Parathyroid adenoma (tissue), 2 donors: ENCODE results near the gene PSMA1.

Experiments used
- H2AFZ ChIP-seq: fragments of 300-600 bp; sonication (generic); one replicate; pipeline ENCODE4 v1.7.0; 2017; ENCODE audit warnings: antibody characterized with exemption, mild to moderate bottlenecking
- H3K27ac ChIP-seq: fragments of 300-600 bp; sonication (generic); one replicate; pipeline ENCODE4 v1.7.0; 2017
- H3K27me3 ChIP-seq: fragments of 300-600 bp; sonication (generic); one replicate; pipeline ENCODE4 v1.7.0; 2017; ENCODE audit warnings: low read length; ENCODE audit not compliant: control insufficient read depth, insufficient read depth
- H3K36me3 ChIP-seq: fragments of 300-600 bp; sonication (generic); one replicate; pipeline ENCODE4 v1.7.0; 2017; ENCODE audit warnings: low read length; ENCODE audit not compliant: control insufficient read depth, insufficient read depth
- H3K4me1 ChIP-seq: fragments of 300-600 bp; sonication (generic); one replicate; pipeline ENCODE4 v1.7.0; 2017; ENCODE audit warnings: control low read depth
- H3K4me2 ChIP-seq: fragments of 300-600 bp; sonication (generic); one replicate; pipeline ENCODE4 v1.7.0; 2017; ENCODE audit warnings: low read length
- H3K4me3 ChIP-seq: fragments of 300-600 bp; sonication (generic); one replicate; pipeline ENCODE4 v1.7.0; 2017; ENCODE audit warnings: low read depth, low read length
- H3K79me2 ChIP-seq: fragments of 300-600 bp; sonication (generic); one replicate; pipeline ENCODE4 v1.7.0; 2017; ENCODE audit warnings: control low read depth
- H3K9ac ChIP-seq: fragments of 300-600 bp; sonication (generic); one replicate; pipeline ENCODE4 v1.7.0; 2017; ENCODE audit warnings: mild to moderate bottlenecking
- H3K9me3 ChIP-seq: fragments of 300-600 bp; sonication (generic); one replicate; pipeline ENCODE4 v1.7.0; 2017; ENCODE audit warnings: low read length; ENCODE audit not compliant: control insufficient read depth
- TF ChIP-seq, protein P1 (sequence below): fragments of 300-600 bp; sonication (generic); IDR thresholded peaks from one replicate; pipeline ENCODE4 v1.7.0; 2017; ENCODE audit warnings: antibody characterized with exemption, mild to moderate bottlenecking
- donor health status: primary hyperparathyroidism.

PSMA1 gene

DNA sequence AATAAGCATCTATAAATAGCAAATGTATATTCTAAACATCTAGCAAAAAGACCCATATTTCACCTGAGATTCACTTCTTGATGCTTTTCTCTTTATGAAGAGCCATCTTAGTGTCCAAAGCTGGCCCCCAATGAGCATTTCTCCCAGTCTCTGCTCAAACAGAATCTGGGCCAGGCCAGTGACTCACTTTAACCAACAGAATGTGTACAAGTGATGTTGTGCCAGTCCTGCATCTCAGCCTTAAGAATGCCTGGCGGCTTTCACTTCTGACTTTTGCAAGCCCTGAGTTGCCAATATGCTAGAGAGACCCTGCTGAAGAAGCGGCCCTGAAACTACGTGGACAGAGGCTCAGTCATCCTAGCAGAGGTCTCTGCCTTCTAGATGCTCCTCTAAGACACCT, 13.7 kb downstream of the PSMA1 start:
- H3K4me3 ChIP-seq = no peak overlapping the region
- no peaks in the 10 kb centered on the region for H3K9me3 ChIP-seq
- no peak overlapping the region for H3K27ac ChIP-seq
- no peak overlapping the region for H2AFZ ChIP-seq
- H3K4me1 ChIP-seq = no peaks in the 10 kb centered on the region
- no peak overlapping the region for H3K9ac ChIP-seq
- H3K4me2 ChIP-seq = no peak overlapping the region
- no peaks in the 10 kb centered on the region for H3K27me3 ChIP-seq
- TF ChIP-seq, protein P1, sequence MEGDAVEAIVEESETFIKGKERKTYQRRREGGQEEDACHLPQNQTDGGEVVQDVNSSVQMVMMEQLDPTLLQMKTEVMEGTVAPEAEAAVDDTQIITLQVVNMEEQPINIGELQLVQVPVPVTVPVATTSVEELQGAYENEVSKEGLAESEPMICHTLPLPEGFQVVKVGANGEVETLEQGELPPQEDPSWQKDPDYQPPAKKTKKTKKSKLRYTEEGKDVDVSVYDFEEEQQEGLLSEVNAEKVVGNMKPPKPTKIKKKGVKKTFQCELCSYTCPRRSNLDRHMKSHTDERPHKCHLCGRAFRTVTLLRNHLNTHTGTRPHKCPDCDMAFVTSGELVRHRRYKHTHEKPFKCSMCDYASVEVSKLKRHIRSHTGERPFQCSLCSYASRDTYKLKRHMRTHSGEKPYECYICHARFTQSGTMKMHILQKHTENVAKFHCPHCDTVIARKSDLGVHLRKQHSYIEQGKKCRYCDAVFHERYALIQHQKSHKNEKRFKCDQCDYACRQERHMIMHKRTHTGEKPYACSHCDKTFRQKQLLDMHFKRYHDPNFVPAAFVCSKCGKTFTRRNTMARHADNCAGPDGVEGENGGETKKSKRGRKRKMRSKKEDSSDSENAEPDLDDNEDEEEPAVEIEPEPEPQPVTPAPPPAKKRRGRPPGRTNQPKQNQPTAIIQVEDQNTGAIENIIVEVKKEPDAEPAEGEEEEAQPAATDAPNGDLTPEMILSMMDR = no peak
- no peaks in the 10 kb centered on the region for H3K36me3 ChIP-seq
- no peaks in the 10 kb centered on the region for H3K79me2 ChIP-seq

GRCh38 chr11:14503023-14503422, 17.2 kb downstream of the PSMA1 start:
- Histone ChIP-seq H3K27ac (no peak overlapping the region), H3K9me3 (no peaks in the 10 kb centered on the region), H2AFZ (no peak overlapping the region), H3K79me2 (peaks cover 3% of the 10 kb centered on the region), H3K36me3 (no peaks in the 10 kb centered on the region), H3K4me3 (no peak overlapping the region), H3K4me2 (no peak overlapping the region), H3K27me3 (no peaks in the 10 kb centered on the region), H3K4me1 (no peaks in the 10 kb centered on the region), H3K9ac (no peak overlapping the region)
- TF ChIP-seq, protein P1 = no peak

GRCh38 chr11:14502039-14502438, 18.1 kb downstream of the PSMA1 start:
- Histone ChIP-seq H3K4me3 (no peak overlapping the region), H3K9me3 (no peaks in the 10 kb centered on the region), H2AFZ (no peak overlapping the region), H3K27ac (no peak overlapping the region), H3K79me2 (peaks cover 7% of the 10 kb centered on the region), H3K4me1 (no peaks in the 10 kb centered on the region), H3K4me2 (no peak overlapping the region), H3K27me3 (no peaks in the 10 kb centered on the region), H3K9ac (no peak overlapping the region), H3K36me3 (no peaks in the 10 kb centered on the region)
- TF ChIP-seq, protein P1 = no peak

- peak overlapping the region; percentile 70 for H3K4me3 ChIP-seq
Measured at GRCh38 chr11:14500181-14500651, 20.0 kb downstream of the PSMA1 start.

More at GRCh38 chr11:14500181-14500651, 20.0 kb downstream of the PSMA1 start:
- peak overlapping the region; percentile 80 for H2AFZ ChIP-seq
- TF ChIP-seq, protein P1 = no peak
- H3K27me3 ChIP-seq = no peaks in the 10 kb centered on the region
- peak overlapping the region; percentile 66 for H3K27ac ChIP-seq
- H3K9ac ChIP-seq = no peak overlapping the region
- H3K79me2 ChIP-seq = peaks cover 7% of the 10 kb centered on the region
- no peaks in the 10 kb centered on the region for H3K36me3 ChIP-seq
- peak overlapping the region; percentile 77 for H3K4me2 ChIP-seq
- no peaks in the 10 kb centered on the region for H3K9me3 ChIP-seq
- no peaks in the 10 kb centered on the region for H3K4me1 ChIP-seq
